ENCODE results near the gene PTPRJ.
A peak's percentile ranks its signal among the peaks of the same experiment; 100 is the strongest.

PTPRJ gene

DNA sequence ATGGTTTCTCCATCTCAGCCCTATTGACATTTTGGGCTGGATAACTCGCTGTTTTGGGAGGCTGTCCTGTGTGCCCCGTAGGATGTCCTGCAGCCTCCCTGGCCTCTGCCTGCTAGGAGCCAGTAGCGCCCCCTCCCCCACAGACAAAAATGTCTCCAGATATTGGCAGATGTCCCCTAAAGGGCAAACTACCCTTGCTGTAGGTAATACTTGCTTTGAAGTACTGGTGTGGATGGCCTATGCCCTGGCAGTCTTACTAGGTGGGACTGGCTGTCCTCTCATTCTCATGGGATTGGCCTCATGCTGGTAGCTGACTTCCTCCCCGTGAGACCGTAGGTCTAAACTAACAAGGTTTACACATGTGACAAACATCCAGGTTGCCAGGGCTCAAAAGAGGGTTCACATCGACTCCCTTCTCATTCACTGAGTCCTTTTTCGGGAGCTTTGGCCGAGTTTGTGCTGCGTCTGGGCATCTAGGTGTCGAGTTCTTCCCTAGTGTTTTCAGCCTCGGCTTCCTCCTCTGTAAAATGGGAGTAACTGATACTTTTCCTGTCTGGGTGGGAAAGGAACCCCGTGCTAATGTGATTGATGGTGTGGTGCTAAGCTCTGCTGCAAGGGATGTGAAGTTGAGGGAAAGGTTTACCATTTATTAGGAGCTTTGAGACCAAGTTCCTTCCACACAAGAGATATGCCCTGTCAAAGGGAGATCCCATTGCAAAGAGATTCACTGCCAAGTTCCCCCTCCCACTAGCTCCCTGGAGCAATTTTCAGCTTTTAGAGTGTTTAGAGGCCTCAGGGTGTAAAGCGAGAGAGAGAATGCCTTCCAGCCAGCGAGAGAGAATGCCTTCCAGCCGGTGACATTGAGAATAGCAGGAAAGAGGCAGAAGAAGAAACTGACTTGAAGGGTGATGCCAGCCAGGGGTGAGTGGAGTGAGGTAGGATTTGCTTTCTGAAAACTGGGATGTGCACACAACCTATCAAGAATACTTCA is 17.0 kb downstream of the PTPRJ start:
- DNase-seq (ENCODE audit: low read depth) = no peak

DNA sequence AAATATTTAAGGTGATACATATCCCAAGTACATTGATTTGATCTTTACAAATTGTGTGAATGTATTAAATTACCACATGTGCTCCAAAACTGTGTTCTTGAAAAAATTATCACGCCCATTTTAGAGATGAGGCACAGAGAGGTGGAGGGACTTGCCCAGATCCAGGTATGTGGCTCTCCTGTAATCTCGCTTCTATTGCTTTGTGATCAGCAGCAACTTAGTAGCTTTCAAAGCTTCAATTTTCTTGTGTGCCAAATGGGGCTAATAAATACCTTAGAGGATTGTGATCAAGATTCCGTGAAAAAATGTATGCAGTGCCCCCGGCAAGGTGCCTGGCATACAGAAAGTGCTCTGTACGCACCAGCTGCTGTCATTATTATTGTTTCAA is 18.0 kb downstream of the PTPRJ start:
- DNase-seq (ENCODE audit: low read depth) = no peak

DNA sequence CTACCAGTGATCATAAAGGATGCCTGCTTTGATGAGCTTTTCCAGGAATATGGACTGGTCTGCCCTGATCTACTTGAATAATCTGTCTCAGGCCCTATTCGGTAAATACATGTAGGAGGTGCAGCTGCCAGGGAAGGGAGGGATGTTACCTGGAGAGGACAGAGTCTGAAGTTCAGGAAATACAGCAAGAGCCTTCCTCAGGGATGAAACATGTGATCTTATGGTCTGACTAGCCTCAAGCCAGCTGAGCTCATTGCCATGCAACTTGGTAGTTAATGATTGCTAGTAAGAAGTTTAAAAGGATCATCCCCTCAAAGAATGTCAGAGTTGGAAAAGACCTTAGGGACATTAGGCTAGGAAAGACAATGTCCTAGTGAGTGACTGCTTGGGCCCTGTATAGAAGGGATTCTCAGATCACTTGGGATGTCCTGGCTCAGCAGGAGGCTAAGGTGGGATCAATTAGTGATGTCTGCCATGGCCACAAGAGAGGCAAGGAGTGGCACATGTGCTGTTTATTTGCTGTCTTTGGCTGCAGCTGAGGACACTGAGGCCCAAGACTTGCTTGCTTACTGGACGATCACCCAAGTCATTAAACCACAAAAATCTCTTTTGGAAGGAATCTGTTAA is 18.5 kb downstream of the PTPRJ start:
- no peak for DNase-seq (ENCODE audit: low read depth)

DNA sequence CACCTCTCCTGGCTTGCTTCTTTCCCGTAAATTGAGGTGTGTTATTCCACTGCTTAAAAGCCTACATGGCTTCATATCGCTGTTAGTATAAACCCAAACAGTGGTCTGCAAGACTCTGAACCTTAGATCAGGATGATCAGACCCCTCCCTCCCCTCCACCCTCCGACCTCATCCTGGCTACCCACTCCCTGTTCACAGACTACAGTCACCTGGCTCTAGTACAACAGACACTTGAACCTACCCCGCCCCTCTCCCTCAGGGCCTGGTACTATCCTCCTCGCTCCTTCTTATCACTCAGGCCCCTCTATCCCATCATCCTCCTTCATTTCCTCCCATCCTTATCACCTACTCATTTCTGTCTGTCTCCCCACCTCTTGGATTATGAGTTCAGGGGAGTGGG is 20.1 kb downstream of the PTPRJ start:
- DNase-seq (ENCODE audit: low read depth) = no peak

DNA sequence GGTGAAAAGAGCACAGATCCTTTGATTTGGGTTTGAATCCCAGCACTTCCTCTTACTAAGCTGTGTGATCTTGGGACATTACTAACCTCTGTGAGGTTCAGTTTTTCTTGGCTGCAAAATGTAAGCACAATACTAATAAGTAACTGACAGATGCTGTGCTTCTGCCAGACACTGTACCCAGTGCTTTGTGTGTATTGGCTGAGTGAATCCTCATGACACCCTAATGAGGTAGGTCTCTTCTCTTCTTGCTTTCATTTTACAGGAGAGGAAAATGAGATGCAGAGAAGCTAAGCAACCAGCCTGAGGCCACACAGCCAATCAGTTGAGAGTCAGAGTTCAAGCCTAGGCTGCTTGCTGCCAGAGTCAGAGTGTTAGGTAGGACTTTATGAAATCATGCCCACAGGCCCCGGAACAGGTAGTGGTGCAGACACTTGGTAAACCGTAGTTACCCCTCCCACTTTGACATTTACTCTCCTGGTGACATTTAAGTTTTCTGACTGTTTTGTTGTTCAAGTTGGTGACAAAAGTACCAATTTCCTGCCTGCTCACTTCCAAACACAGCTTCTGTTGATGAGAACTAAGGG is 21.2 kb downstream of the PTPRJ start:
- DNase-seq (ENCODE audit: low read depth) = peak; percentile 84

DNA sequence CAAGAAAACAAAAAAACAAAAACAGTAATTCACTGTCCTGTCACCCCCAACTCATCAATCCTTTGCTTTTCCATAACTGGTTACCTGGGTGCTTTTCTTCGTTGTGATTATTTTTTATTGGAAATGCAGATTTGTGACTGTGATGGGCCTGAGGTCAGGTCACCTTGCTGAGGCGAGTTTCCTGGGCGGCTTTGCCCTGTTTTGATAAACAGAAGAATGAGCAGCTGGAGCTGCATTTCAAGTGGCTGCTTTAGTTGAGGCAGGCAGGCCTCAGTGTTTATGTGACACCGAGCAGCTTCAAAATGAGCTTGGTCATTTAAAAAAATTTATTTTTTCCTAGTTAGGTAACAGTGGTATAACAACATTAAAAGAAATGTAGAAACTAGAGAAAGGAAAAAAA is 22.2 kb downstream of the PTPRJ start:
- DNase-seq (ENCODE audit: low read depth) = no peak

DNA sequence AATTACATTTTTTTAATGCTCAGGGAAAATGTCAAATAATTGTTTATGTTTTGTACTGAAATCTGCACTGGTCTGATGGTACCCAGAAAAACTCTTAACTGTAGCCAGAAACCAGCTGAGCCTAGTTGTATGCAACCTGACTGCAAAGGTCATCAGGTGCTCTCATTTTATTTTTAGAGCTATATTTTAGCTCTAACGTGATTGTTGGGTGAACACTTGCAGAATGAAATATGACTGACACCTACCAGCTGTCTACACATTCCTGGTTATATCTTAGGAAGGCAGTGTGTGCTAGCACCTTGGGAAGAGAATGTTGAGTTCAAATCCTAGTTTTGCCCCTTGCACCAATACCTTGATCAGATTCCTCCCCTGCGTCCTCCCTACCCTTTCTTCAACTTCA is 23.6 kb downstream of the PTPRJ start:
- no peak for DNase-seq (ENCODE audit: low read depth)

DNA sequence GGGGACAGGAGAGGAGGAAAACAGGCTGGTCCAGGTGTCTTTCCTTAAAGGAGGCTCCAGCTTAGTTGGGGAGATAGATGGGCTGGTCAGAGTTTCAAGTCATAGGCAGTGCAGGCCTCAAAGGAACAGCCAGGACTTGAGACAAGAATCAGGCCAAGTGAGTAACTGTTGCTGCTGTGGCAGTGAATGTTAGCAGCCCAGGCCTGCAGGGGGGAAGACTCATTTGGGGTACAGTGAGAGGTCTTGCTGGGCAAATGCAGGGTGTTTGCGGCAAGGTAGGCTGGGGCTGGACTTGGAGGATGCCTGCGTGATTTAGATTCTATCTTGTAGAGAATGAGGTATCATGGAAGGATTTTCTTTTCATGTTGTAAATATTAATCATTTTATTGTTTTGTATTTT is 24.1 kb downstream of the PTPRJ start:
- no peak for DNase-seq (ENCODE audit: low read depth)

DNA sequence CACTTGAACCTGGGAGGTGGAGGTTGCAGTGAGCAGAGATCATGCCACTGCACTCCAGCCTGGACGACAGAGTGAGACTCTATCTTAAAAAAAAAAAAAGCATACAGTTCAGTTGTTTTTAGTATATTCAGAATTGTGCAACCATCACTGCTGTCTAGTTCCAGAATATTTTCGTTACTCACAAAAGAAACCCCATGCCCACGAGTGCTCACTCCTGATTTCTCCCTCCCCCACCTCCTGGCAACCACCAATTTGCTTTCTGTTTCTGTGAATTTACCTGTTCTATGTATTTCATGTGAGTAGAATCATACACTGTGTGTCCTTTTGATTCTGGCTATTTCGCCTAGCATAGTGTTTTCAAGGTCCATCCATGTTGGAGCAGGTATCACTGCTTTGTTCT is 24.8 kb downstream of the PTPRJ start:
- no peak for DNase-seq (ENCODE audit: low read depth)

DNA sequence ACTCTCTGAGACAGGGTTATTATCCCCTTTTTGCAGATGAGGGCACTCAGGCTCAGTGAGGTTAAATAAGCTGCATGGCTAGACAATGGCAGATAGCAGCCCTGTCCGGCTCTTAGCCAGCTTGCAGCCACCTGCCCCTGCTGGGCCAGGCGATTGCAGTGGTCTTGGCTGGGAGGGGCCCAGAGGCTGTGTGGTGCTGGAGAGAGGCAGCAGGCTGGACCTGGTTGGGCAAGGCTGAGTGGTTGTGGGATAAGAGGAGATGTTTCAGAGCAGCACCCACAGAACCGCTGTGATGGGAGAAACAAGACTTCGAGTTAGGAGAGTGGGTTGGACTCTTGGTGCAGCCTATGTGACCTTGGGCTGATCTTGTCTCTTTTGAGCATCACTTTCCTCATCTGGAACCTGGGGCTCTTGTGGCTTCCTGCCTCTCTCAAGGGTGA is 25.5 kb downstream of the PTPRJ start:
- no peak for DNase-seq (ENCODE audit: low read depth)

DNA sequence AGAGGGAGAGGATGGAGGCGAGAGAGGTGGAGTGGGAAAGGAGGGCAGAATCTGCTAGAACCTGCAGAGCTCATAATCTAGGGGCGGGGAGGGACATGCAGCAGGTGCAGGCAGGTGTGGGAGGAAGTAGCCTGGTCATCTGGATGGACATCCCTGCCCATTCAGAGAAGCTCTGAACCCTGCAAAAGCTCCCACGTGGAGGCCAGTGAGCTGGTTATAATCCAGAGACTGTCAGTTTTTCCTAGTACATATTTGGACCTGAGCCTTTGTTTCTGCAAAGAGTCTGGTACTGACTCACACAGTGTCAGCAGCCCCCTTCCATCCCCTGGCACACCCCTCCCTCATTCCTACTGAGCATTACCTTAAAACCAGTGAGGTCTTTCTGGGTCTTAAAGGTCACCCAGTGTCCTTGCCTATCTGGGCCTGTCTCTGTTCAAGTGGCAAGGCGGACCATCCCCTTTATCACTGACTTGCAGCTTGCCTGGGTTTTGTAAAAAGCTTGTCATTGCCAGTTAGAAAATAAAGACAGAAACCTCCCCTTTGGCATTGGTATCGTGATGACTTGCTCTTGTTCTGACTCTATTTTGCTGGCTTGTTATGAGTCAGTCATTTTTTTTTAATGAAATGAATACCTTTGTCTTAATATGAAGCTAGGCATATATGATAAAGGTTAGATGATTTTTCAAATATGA is 26.1 kb downstream of the PTPRJ start:
- peak; percentile 79 for DNase-seq (ENCODE audit: low read depth)

DNA sequence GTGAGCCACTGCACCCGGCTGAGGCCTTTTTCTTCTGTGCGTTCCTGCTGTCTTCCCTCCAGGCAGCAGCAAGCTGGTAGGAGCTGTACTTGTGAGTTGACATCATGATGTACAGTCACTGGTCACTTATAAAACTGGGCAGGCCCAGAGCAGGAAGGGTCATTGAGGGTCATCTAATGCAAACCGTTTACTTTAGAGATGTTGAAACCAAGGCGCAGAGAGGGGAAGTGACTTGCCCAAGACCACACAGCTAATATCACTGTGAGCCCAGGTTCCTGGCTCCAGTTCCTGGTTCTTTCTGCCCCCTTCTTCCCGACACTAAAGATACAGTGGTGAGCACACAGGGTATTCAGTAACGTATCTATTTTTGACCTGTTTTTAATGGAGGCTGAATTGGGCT is 27.3 kb downstream of the PTPRJ start:
- no peak for DNase-seq (ENCODE audit: low read depth)

DNA sequence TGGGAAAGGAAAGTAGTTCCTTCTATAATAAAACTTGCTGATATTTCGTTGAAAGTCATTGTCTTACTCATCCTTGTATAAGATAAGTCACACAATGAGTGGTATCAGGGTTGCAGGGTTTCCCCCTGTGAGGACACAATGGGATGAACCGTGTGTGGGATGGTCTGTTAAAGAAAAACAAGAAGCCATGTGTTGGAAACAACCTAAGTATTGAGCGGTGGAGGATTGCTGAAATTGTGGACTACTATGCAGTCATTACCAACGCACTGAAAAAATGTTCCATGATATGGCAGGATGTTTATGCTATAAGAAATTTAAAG is 28.6 kb downstream of the PTPRJ start:
- no peak for DNase-seq (ENCODE audit: low read depth)

DNA sequence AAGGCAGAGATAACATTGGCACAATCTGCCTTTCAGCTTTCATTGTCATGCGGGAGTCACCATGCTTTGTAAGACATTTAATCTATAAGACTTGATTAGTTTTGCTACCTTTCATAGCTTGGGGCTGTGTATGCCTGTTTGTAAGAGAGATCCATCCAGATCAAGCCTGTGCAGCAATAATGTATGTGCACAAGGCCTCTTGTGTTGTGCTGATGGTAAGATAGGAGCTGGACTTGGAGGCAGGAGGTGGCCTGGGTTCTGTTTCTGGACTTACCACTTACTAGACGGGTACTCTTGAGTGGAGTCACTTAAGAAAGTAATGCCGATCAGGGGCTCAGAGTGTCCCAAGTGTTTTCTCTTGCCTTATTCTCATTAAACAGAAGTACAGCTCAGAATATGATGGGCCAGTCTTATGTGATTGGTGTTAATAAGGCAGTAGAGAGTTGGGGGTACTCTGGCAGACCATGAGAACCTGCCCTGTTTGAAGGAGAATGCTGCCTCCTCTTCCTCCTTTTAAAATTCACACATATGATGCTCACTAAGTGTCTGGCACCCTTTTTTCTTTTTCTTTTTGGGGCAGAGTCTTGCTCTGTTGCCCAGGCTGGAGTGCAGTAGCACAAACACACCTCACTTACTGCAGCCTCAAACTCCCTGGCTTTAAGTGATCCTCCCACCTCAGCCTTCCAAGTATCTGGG is 30.9 kb downstream of the PTPRJ start:
- DNase-seq (ENCODE audit: low read depth) = no peak

DNA sequence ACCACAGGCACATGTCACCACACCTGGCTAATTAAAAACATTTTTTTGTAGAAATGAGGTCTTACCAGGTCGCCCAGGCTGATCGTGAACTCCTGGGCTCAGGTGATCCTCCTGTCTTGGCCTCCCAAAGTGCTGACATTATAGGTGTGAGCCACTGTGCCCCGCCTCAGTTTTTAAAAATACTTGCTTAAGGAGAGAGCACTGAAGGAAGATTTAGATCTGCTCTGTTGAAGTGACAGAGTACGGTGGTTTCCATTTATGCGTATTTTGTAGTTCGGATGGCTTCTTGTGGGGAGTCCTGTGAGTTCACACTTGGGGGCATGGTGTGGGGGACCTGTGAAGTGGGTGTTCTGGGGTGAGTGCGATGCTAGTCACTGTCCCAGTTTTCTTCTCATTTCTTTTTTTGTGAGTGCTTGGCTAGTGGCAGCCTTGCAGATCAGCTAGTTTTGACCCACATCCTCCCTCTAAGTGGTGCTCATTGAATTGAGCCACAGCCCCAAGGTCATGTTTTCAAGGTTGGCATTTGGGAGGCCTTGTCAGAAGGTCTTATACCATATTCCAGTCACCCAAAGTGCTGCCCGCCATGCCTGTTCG is 31.5 kb downstream of the PTPRJ start:
- no peak for DNase-seq (ENCODE audit: low read depth)

DNA sequence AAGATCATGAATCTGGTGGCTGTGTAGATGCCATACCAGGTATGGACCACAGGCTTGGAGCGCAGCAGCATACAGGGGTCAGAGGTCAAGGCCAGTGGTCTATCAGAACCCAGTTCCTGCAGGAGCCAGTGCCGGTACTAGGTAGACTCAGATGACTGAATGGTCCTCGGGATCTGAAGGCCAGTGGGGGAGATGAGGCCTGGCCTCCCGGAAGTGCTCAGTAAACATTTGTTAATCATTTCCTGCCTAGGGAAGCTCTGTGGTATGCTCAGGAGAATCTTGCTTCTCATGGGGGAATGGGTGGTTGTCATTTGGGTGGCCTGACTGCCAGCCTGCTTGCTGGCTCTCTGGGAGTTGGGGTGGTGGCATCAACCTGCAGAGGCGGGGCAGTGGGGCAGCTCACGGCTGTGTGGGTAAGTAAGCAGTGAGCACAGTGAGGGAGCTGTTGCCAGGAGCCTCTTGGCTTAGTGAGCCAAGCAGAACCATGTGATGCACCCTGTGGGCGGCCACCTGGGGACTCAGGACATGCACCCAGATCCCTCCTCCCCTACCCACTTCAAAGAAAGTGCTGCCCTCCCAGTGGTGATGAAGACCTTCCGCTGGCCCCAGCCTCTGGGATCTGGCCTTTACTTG is 33.0 kb downstream of the PTPRJ start:
- DNase-seq (ENCODE audit: low read depth) = no peak

DNA sequence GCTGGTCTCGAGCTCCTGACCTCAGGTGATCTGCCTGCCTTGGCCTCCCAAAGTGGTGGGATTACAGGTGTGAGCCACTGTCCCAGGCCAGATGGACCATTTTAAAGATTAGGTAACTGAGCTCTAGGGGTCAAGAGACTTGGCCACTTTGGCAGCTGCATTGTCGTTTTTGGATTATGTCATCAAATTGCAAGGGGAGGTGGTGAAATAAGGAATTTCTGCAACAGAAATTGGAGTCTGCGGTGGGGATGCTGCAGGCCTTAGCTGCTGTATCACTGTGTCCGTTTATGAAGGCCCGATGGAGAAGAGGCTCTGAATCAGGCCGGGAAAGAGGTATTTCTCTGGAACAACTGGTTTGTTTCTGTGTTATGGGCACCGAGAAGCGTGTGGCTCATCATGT is 34.6 kb downstream of the PTPRJ start:
- no peak for DNase-seq (ENCODE audit: low read depth)

DNA sequence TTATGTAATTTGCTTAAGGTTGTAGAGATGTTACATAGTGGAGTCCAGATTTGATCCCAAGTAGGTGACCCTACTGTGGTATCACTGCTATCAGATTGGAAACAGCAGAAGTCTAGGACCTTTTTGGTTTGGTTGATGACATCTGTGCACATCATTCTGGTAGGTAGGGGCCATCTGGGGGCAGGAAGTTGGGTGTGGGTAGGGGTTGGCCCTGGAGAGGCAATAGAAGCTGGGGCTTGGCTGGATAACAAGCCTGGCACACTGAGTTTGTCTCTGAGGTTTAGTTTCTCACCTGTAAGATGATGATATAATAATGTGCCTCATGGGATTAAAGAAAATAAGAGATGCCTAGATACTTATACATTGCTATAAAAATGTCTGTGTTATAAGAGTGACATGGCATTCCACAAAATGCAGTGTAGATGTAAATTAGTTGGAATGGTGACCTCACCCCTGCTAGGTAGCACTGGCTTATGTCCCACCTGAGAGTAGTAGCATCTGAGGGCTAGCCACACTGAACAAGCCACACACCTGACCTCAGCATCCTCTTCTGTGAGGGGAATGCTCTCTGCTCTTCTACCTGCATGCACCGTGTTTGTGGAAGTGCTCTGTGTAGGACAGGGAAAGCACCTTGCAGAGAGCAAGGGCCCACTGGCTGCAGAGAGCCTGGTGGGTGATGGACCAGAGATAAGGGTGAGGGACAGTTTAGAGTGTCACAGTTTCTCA is 36.9 kb downstream of the PTPRJ start:
- DNase-seq (ENCODE audit: low read depth) = no peak

DNA sequence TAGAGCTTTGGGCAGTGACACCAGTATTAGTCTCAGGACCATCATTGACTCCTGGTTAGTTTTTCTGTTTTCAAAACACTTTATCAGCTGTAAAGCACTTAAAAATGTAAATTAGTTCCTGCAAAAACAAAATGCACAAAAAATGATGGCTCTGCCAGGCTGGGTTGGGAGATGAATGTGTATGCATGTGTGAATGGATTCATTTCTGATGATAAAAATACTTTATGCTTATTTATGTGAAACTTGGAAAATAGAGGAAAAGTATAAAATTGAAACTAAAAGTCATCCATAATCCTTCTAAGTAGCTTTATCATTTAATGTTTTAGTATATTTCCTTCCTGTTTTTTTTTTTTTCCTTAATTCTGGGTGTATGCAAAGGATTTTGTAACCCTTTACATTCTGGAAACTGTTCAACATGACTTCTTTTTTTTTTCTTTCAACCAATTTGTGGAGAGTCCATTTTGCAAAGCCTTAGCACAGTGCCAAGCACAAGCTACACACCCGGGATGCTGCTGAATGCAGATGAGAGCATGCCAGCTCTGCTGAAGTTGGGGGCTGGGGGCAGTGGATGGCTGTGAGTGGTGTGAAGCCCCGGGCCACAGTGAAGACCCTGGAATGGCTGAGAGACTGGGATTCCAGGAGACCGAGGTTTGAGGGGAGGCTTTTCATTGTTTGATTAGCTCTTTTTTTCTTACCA is 37.6 kb downstream of the PTPRJ start:
- no peak for DNase-seq (ENCODE audit: low read depth)
